Kidney glomerular epithelial cell (primary cell): ENCODE measurements around the gene AKAP12.

Experiments used
- DNase-seq: peaks from one replicate; lab custom pipeline; 2025; lab: John Stamatoyannopoulos, UW

The AKAP12 gene

GRCh38 chr6:151279891-151280290 lies 40.1 kb downstream of the AKAP12 start:
- no peak for DNase-seq

- DNase-seq: no peak
Observed at GRCh38 chr6:151280859-151281258, 41.1 kb downstream of the AKAP12 start.

GRCh38 chr6:151284012-151284411 lies 44.2 kb downstream of the AKAP12 start:
- DNase-seq: peak; percentile 17

GRCh38 chr6:151284548-151285017 lies 44.8 kb downstream of the AKAP12 start:
- no peak for DNase-seq

GRCh38 chr6:151285122-151285521 lies 45.4 kb downstream of the AKAP12 start:
- peak; percentile 73 for DNase-seq

- peak; percentile 48 for DNase-seq
Observed at GRCh38 chr6:151286214-151286613, 46.4 kb downstream of the AKAP12 start.

- no peak for DNase-seq
Observed at GRCh38 chr6:151288712-151289398, 49.1 kb downstream of the AKAP12 start.

- no peak for DNase-seq
Observed at GRCh38 chr6:151289399-151290007, 49.7 kb downstream of the AKAP12 start.

GRCh38 chr6:151290877-151291721 lies 51.3 kb downstream of the AKAP12 start:
- peak; percentile 78 for DNase-seq

GRCh38 chr6:151291722-151292059 lies 51.9 kb downstream of the AKAP12 start:
- no peak for DNase-seq

- no peak for DNase-seq
Observed at GRCh38 chr6:151292974-151293687, 53.4 kb downstream of the AKAP12 start.

- DNase-seq: no peak
Observed at GRCh38 chr6:151293688-151294016, 53.9 kb downstream of the AKAP12 start.

- DNase-seq: peak; percentile 74
Observed at GRCh38 chr6:151294561-151295101, 54.9 kb downstream of the AKAP12 start.

GRCh38 chr6:151297886-151298285 lies 58.1 kb downstream of the AKAP12 start:
- no peak for DNase-seq

- DNase-seq: no peak
Observed at GRCh38 chr6:151299011-151299410, 59.2 kb downstream of the AKAP12 start.

GRCh38 chr6:151300267-151300991 lies 60.7 kb downstream of the AKAP12 start:
- no peak for DNase-seq

GRCh38 chr6:151301547-151301946 lies 61.8 kb downstream of the AKAP12 start:
- DNase-seq: no peak

- DNase-seq: no peak
Observed at GRCh38 chr6:151303231-151303630, 63.5 kb downstream of the AKAP12 start.

GRCh38 chr6:151306269-151306783 lies 66.6 kb downstream of the AKAP12 start:
- DNase-seq: no peak

- DNase-seq: no peak
Observed at GRCh38 chr6:151307501-151307900, 67.7 kb downstream of the AKAP12 start.

- no peak for DNase-seq
Observed at GRCh38 chr6:151309619-151310018, 69.9 kb downstream of the AKAP12 start.
